Testis (tissue), 2 donors: ENCODE measurements around the gene RXRA.

Source experiments
- CTCF ChIP-seq, 3 experiments: fragments of 450-650 bp in 2 of 3; fragments of 200-600 bp in 1 of 3; sonication (generic) in 1 of 3; IDR thresholded peaks; one replicate each; pipeline ENCODE4 v1.5.1; 2016 to 2019; ENCODE audit warnings: antibody characterized with exemption in 3 of 3, mild to moderate bottlenecking in 2 of 3, moderate library complexity in 1 of 3
- POLR2A ChIP-seq: fragments of 450-650 bp; IDR thresholded peaks from one replicate; pipeline ENCODE4 v1.6.1; 2017; ENCODE audit warnings: antibody characterized with exemption, mild to moderate bottlenecking, moderate library complexity

- TF ChIP-seq CTCF (IDR thresholded peaks at IDR 0.05), result no peak
- TF ChIP-seq POLR2A, result no peak
Measured at GRCh38 chr9:134408389-134408788, 82.1 kb downstream of the RXRA start.
